Lung (tissue), 12 donors: ENCODE data around the gene RNH1. TPM values are rescaled to one million over a fixed set of nuclear protein-coding genes. Genes with fewer than 3 reads are reported as not detected.

ENCODE experiments used
- ATAC-seq: fragments of 200-7000 bp; cut with Tn5 transposase; one replicate; pipeline ENCODE4 v1.9.1; 2020; ENCODE audit warnings: moderate number of reproducible peaks; ENCODE audit not compliant: insufficient read depth, low FRiP score
- DNase-seq, 3 donors: peaks; one replicate each; pipeline ENCODE4 v3.0.0-alpha.2; 2013 to 2017
- H3K27ac ChIP-seq, 2 donors: one replicate each; pipeline ENCODE4 v1.5.1; 2013; ENCODE audit warnings: mild to moderate bottlenecking in 2 of 2, moderate library complexity in 2 of 2, control low read depth in 1 of 2, inconsistent platforms in 1 of 2, low read depth in 1 of 2, low read length in 1 of 2
- H3K27me3 ChIP-seq, 3 donors: one replicate each; pipeline ENCODE4 v1.5.1; 2013; ENCODE audit warnings: low read length in 2 of 3; ENCODE audit not compliant: control insufficient read depth in 3 of 3, insufficient read depth in 3 of 3
- H3K36me3 ChIP-seq, 4 donors: one replicate each; pipeline ENCODE4 v1.5.1; 2013; ENCODE audit warnings: low read length in 4 of 4, mild to moderate bottlenecking in 1 of 4, moderate library complexity in 1 of 4; ENCODE audit not compliant: control insufficient read depth in 4 of 4, insufficient read depth in 4 of 4
- H3K4me1 ChIP-seq, 5 donors: one replicate each; pipeline ENCODE4 v1.5.1; 2013; ENCODE audit warnings: low read length in 5 of 5, mild to moderate bottlenecking in 2 of 5, moderate library complexity in 1 of 5; ENCODE audit not compliant: control insufficient read depth in 5 of 5, insufficient read depth in 5 of 5
- H3K4me3 ChIP-seq: one replicate; pipeline ENCODE4 v1.5.1; 2013; ENCODE audit warnings: mild to moderate bottlenecking, control low read depth, moderate library complexity
- H3K9ac ChIP-seq, 2 donors: one replicate each; pipeline ENCODE4 v1.5.1; 2013; ENCODE audit warnings: low read length in 2 of 2, control low read depth in 1 of 2; ENCODE audit not compliant: insufficient read depth in 1 of 2
- H3K9me3 ChIP-seq, 4 donors: one replicate each; pipeline ENCODE4 v1.5.1; 2013; ENCODE audit warnings: low read length in 3 of 4, mild to moderate bottlenecking in 1 of 4, moderate library complexity in 1 of 4; ENCODE audit not compliant: control insufficient read depth in 4 of 4, insufficient read depth in 3 of 4
- WGBS, 2 donors: extraction: QIAGEN DNeasy Blood & Tissue Kit; methylation state at CpG; one replicate each; pipeline ENCODE4 v1.1.7; 2013; 5-methylcytosine and 5-hydroxymethylcytosine counted together
- polyA plus RNA-seq, 2 donors: library from polyadenylated mRNA; stranded (reverse); fragments of 200-250 nt; gene quantifications; one replicate each; pipeline ENCODE4 v1.2.1, GENCODE V29; 2013
- total RNA-seq, 2 donors: library from RNA; depleted of rRNA in 1 of 2; stranded (reverse); fragments of >200 nt in 1 of 2; gene quantifications; one replicate each; pipeline ENCODE4 v1.2.1, GENCODE V29; 2014 to 2021
- TF ChIP-seq, protein P1 (sequence below): IDR thresholded peaks from 2 replicates; pipeline ENCODE4 v1.5.1; 2012; ENCODE audit warnings: mild to moderate bottlenecking; ENCODE audit errors: control extremely low read depth, extremely low read depth
- donor health status: control.
- donor health status: control.
- donor health status: Bipolar disorder and iron deficiency.
- donor health status: healthy.
- donor health status: DM: yes; HTN: yes; CAD: no.

The RNH1 gene
- total and polyA plus RNA-seq, 4 donors = 152 to 315 (median 233) TPM

DNA sequence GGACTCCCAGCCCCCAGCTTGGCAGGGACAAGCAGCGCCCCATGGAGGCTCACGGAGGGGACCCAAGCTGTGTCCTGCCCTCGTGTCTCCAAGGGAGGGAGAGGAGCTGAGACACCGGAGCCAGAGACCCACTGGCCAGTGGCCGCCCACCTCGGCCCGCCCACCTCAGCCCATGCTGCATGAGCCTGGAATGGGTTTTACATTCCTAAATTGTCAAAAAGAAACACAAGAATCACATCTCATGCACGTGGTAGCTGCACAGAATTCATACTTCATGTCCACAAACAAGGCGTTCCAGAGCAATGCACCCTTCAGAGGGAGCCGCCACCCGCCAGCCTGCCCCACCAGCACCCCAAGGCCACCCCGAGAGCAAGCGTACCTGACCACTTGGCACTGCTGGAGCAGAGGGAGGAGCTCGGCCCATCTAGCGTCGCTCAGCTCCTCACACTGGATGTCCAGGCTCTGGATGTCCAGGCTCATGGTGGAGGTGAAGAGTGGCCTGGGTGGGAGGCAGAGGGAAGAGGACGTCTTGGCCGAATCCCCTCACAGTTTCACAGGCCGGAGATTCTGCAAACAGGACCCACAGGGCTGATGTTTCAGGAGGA, 5.3 kb downstream of the RNH1 start:
- no peaks in the 10 kb centered on the region for H3K27me3 ChIP-seq
- H3K4me3 ChIP-seq = no peak overlapping the region
- no peak overlapping the region for H3K9ac ChIP-seq
- H3K4me1 ChIP-seq = peaks cover 0 to 28% (median 5%) of the 10 kb centered on the region in 5 donors
- peak overlapping the region in 1 of 2 donors; percentile 30 for H3K27ac ChIP-seq
- DNase-seq (no peak), ATAC-seq (no peak)
- TF ChIP-seq, protein P1, sequence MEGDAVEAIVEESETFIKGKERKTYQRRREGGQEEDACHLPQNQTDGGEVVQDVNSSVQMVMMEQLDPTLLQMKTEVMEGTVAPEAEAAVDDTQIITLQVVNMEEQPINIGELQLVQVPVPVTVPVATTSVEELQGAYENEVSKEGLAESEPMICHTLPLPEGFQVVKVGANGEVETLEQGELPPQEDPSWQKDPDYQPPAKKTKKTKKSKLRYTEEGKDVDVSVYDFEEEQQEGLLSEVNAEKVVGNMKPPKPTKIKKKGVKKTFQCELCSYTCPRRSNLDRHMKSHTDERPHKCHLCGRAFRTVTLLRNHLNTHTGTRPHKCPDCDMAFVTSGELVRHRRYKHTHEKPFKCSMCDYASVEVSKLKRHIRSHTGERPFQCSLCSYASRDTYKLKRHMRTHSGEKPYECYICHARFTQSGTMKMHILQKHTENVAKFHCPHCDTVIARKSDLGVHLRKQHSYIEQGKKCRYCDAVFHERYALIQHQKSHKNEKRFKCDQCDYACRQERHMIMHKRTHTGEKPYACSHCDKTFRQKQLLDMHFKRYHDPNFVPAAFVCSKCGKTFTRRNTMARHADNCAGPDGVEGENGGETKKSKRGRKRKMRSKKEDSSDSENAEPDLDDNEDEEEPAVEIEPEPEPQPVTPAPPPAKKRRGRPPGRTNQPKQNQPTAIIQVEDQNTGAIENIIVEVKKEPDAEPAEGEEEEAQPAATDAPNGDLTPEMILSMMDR = no peak
- H3K9me3 ChIP-seq = no peaks in the 10 kb centered on the region
- H3K36me3 ChIP-seq = peaks cover 4 to 53% (median 33%) of the 10 kb centered on the region in 4 donors
- WGBS, 2 donors = 80 to 87% methylated on average over 19 of the region's 19 CpGs

DNA sequence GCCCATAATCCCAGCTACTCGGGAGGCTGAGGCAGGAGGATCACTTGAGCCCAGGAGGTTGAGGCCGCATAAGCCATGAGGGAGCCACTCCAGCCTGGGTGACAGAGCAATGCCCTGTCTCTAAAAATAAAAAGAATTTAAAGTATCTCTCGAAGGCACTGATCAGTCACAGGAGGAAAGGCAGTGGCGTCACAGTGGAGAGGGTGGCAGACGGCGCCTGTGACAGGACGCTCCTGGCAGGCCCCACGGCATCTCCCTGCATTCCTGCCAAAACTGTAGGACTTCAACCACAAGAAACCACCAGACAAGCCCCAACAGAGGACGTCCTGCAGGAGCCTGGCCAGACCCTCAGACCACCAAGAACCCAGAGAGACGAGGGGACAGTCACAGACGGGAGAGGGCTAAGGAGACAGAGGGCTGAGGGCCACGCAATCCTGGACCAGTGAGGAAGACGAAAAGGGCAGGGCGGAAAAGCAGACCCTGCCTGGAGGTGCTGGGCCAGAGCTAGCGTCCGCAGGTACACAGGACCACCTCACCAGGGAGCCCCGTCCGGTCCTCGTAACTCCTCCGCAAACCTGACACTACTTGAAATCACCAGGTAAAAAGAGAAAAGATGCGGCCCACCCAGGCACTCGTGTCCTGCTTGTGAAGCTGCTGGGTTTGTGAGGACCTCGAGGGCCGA, 5.9 kb downstream of the RNH1 start:
- no peaks in the 10 kb centered on the region for H3K9me3 ChIP-seq
- no peaks in the 10 kb centered on the region for H3K27me3 ChIP-seq
- H3K9ac ChIP-seq = no peak overlapping the region
- 95% methylated on average over 24 of the region's 24 CpGs for WGBS, 2 donors
- no peak for DNase-seq
- H3K4me1 ChIP-seq = peaks cover 0 to 26% (median 5%) of the 10 kb centered on the region in 5 donors
- TF ChIP-seq, protein P1 = no peak
- H3K36me3 ChIP-seq = peaks cover 6 to 55% (median 34%) of the 10 kb centered on the region in 4 donors
- H3K4me3 ChIP-seq = no peak overlapping the region
- no peak for ATAC-seq
- peak overlapping the region in 1 of 2 donors; percentile 15 for H3K27ac ChIP-seq

DNA sequence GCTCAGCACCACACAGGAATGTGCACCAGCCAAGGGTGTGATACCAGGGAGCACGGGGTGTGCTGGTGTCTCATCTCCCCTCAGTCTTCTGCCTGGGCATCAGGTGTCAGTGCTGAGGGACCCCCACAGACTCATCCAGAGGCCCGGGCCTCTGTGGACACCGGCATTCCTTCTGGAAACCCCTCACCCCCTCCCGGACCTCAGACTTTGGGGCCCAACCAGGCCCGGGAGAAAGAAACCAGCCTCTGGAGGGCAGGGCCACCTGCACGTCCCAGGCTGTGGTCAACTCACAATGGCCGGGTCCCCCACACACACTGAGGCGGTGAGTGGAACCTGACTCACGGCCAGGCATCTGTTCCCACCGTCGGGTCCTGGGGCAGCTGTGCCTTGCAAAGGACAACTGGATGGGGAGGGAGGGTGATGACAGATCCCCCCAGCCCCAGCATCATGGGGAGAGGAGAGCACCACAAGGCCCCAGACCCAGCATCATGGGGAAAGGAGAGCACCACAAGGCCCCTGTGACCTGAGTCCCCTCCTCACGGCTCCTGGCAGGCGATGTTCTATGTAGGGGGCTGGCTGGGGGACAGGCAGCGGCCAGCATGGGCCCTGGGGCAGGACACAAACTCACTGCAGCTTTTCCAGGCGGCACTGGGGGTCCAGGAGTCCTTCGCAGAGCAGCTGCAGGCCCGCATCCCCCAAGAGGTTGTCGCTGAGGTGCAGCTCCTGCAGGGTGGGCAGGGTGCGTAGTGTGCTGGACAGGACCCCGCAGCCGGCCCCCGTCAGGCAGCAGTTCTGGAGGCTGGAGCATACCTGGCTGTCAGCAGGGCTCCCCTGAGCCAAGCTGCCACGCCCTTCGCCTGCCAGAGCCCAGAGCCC, 7.6 kb downstream of the RNH1 start:
- WGBS, 2 donors = 94 to 97% methylated on average over 24 of the region's 24 CpGs
- Histone ChIP-seq H3K9ac (no peak overlapping the region), H3K36me3 (peaks cover 6 to 68% (median 38%) of the 10 kb centered on the region in 4 donors), H3K4me3 (no peak overlapping the region), H3K9me3 (no peaks in the 10 kb centered on the region), H3K27me3 (no peaks in the 10 kb centered on the region), H3K27ac (no peak overlapping the region), H3K4me1 (peaks cover 0 to 11% (median 0%) of the 10 kb centered on the region in 5 donors)
- ATAC-seq (no peak), DNase-seq (no peak)
- TF ChIP-seq, protein P1 = no peak
